ENCODE data around the gene VTCN1. TPM values are rescaled to one million over a fixed set of nuclear protein-coding genes. Genes with fewer than 3 reads are reported as not detected.
A peak's percentile ranks its signal among the peaks of the same experiment; 100 is the strongest.

Gene VTCN1
- total and polyA plus RNA-seq, 8 donors, result 12.9 to 42.5 (median 15.8) TPM

- Histone ChIP-seq H3K27me3 (no peaks in the 10 kb centered on the region), H3K9me3 (no peaks in the 10 kb centered on the region), H3K27ac (no peak overlapping the region), H3K36me3 (no peaks in the 10 kb centered on the region), H3K4me3 (no peak overlapping the region), H3K4me1 (peaks cover 0 to 11% (median 4%) of the 10 kb centered on the region in 3 donors)
- FAIRE-seq (no peak), DNase-seq (no peak), ATAC-seq (no peak)
- intact Hi-C loops (cut with DNase I), result no loop called here
- no peak for TF ChIP-seq CTCF (IDR thresholded peaks at IDR 0.05)
- 78 to 86% methylated on average over 4 of the region's 4 CpGs for WGBS, 2 donors
Measured at GRCh38 chr1:117130526-117130925, 80.2 kb downstream of the VTCN1 start.

- Histone ChIP-seq H3K27me3 (no peaks in the 10 kb centered on the region), H3K4me1 (peaks cover 0 to 11% (median 4%) of the 10 kb centered on the region in 3 donors), H3K4me3 (no peak overlapping the region), H3K27ac (peak overlapping the region in 1 of 4 donors; percentile 34), H3K36me3 (no peaks in the 10 kb centered on the region), H3K9me3 (no peaks in the 10 kb centered on the region)
- FAIRE-seq, result peak; percentile 91
- 21% methylated on average over 5 of the region's 5 CpGs for WGBS, 2 donors
- peak in 3 of 4 donors; percentile 20 to 27 (median 25) for TF ChIP-seq CTCF (IDR thresholded peaks at IDR 0.05)
- intact Hi-C loops (cut with DNase I), result loop anchor here in 2 of 3 donors (10.0 kb wide), 2 partner anchors 54 to 64 kb away; partner anchors contain the start of gene TTF2 (in 1 of the 2)
- DNase-seq, result no peak
- ATAC-seq, result peak; percentile 74 to 90 (median 87)
Measured at GRCh38 chr1:117128323-117129079, 82.2 kb downstream of the VTCN1 start.

GRCh38 chr1:117127795-117128194 lies 82.9 kb downstream of the VTCN1 start:
- no peaks in the 10 kb centered on the region for H3K9me3 ChIP-seq
- no peaks in the 10 kb centered on the region for H3K36me3 ChIP-seq
- DNase-seq (no peak), FAIRE-seq (no peak), ATAC-seq (peak in 1 of 4 donors; percentile 28)
- no peak for TF ChIP-seq CTCF (IDR thresholded peaks at IDR 0.05)
- no peak overlapping the region for H3K4me3 ChIP-seq
- H3K27me3 ChIP-seq, result no peaks in the 10 kb centered on the region
- intact Hi-C loops (cut with DNase I), result loop anchor here in 2 of 3 donors (10.0 kb wide), 2 partner anchors 53 to 63 kb away; partner anchors contain the start of gene TTF2 (in 1 of the 2)
- H3K4me1 ChIP-seq, result peaks cover 0 to 11% (median 4%) of the 10 kb centered on the region in 3 donors
- H3K27ac ChIP-seq, result no peak overlapping the region

- H3K27me3 ChIP-seq, result no peaks in the 10 kb centered on the region
- 65 to 84% methylated on average over 1 of the region's 1 CpG for WGBS, 2 donors
- no peak overlapping the region for H3K4me3 ChIP-seq
- intact Hi-C loops (cut with DNase I), result loop anchor here in 2 of 3 donors (10.0 kb wide), 2 partner anchors 50 to 60 kb away; partner anchors contain the start of gene TTF2 (in 1 of the 2)
- TF ChIP-seq CTCF (IDR thresholded peaks at IDR 0.05), result no peak
- H3K27ac ChIP-seq, result no peak overlapping the region
- peaks cover 4 to 13% (median 11%) of the 10 kb centered on the region in 3 donors for H3K4me1 ChIP-seq
- no peak for DNase-seq
- H3K9me3 ChIP-seq, result no peaks in the 10 kb centered on the region
- FAIRE-seq, result no peak
- no peak for ATAC-seq
- H3K36me3 ChIP-seq, result no peaks in the 10 kb centered on the region
Measured at GRCh38 chr1:117124661-117125060, 86.1 kb downstream of the VTCN1 start.

GRCh38 chr1:117123274-117123673 lies 87.5 kb downstream of the VTCN1 start:
- FAIRE-seq (no peak), DNase-seq (no peak), ATAC-seq (no peak)
- 91 to 95% methylated on average over 2 of the region's 2 CpGs for WGBS, 2 donors
- Histone ChIP-seq H3K9me3 (no peaks in the 10 kb centered on the region), H3K36me3 (no peaks in the 10 kb centered on the region), H3K27me3 (no peaks in the 10 kb centered on the region), H3K4me1 (peaks cover 1 to 11% (median 4%) of the 10 kb centered on the region in 3 donors), H3K4me3 (no peak overlapping the region), H3K27ac (no peak overlapping the region)
- TF ChIP-seq CTCF (IDR thresholded peaks at IDR 0.05), result no peak
- intact Hi-C loops (cut with DNase I), result loop anchor here in 2 of 3 donors (10.0 kb wide), 2 partner anchors 48 to 58 kb away; partner anchors contain the start of gene TTF2 (in 1 of the 2)

Measured in pancreas (tissue), 10 donors.